HPDE6-E6E7 (cell line): ENCODE results near the gene POLA1.

Source experiments
- DNase-seq: peaks from one replicate; pipeline ENCODE4 v3.0.0; 2011; ENCODE audit warnings: missing footprints; ENCODE audit errors: extremely low spot score

POLA1 gene

GRCh38 chrX:25007059-25008053 is 313.6 kb downstream of the POLA1 start:
- no peak for DNase-seq

- DNase-seq, result no peak
These were observed 315.7 kb downstream of the POLA1 start for GRCh38 chrX:25009407-25009806.

GRCh38 chrX:25010784-25011588 is 317.3 kb downstream of the POLA1 start:
- no peak for DNase-seq

GRCh38 chrX:25011589-25012432 is 318.1 kb downstream of the POLA1 start:
- no peak for DNase-seq

GRCh38 chrX:25012433-25012735 is 318.7 kb downstream of the POLA1 start:
- no peak for DNase-seq

GRCh38 chrX:25012793-25013631 is 319.3 kb downstream of the POLA1 start:
- no peak for DNase-seq

GRCh38 chrX:25013632-25014365 is 320.1 kb downstream of the POLA1 start:
- DNase-seq, result no peak

- no peak for DNase-seq
These were observed 320.7 kb downstream of the POLA1 start for GRCh38 chrX:25014366-25014838.

- DNase-seq, result peak; percentile 61
These were observed 322.0 kb downstream of the POLA1 start, which contains the start of gene ARX for GRCh38 chrX:25015486-25016360. TSS of gene ARX (minus strand) at chrX:25015965. CDS start at chrX:25015737, 228 bp downstream.

- DNase-seq, result no peak
These were observed 322.6 kb downstream of the POLA1 start for GRCh38 chrX:25016361-25016671.

GRCh38 chrX:25016938-25017598 is 323.4 kb downstream of the POLA1 start:
- DNase-seq, result no peak

GRCh38 chrX:25017667-25018247 is 324.0 kb downstream of the POLA1 start:
- no peak for DNase-seq

GRCh38 chrX:25018682-25019081 is 325.0 kb downstream of the POLA1 start:
- DNase-seq, result no peak

GRCh38 chrX:25019707-25020390 is 326.1 kb downstream of the POLA1 start:
- DNase-seq, result no peak

- no peak for DNase-seq
These were observed 326.7 kb downstream of the POLA1 start for GRCh38 chrX:25020391-25020904.

- DNase-seq, result no peak
These were observed 327.3 kb downstream of the POLA1 start for GRCh38 chrX:25020905-25021449.
